T47D (cell line): ENCODE measurements around the gene FAF1.
"Not testable (repeated sequence)": the region's sequence is repeated elsewhere in the genome, so short reads cannot be mapped to it uniquely, and the experiment has no call there.

Experiments used
- DNase-seq, 2 experiments: peaks; one replicate each; pipeline versions ENCODE4 v3.0.0 to v3.0.0-alpha.2; 2011 to 2012; ENCODE audit warnings: low read depth in 1 of 2, low spot score in 1 of 2
- JUND ChIP-seq: IDR thresholded peaks from 2 replicates; pipeline ENCODE4 v1.6.1; 2012; ENCODE audit warnings: low read depth
- in situ Hi-C: cut with HindIII; loops from 2 replicates; pipeline ENCODE4 v1.10.0; 2016; ENCODE audit warnings: low sequenced_read_pairs, low pct_unique_long_range_greater_than_20kb

FAF1 gene

GRCh38 chr1:50724626-50725286, 235.3 kb downstream of the FAF1 start:
- no peak for DNase-seq
- in situ Hi-C loops, result no loop called here
- no peak for TF ChIP-seq JUND

GRCh38 chr1:50720457-50721053, 239.5 kb downstream of the FAF1 start:
- TF ChIP-seq JUND, result no peak
- in situ Hi-C loops, result no loop called here

GRCh38 chr1:50719126-50719525, 240.9 kb downstream of the FAF1 start:
- no peak for TF ChIP-seq JUND
- in situ Hi-C loops, result no loop called here
- no peak for DNase-seq

More at GRCh38 chr1:50720457-50721053, 239.5 kb downstream of the FAF1 start:
- DNase-seq, result no peak

- in situ Hi-C loops, result no loop called here
- no peak for TF ChIP-seq JUND
- no peak for DNase-seq
Measured at GRCh38 chr1:50717327-50717726, 242.7 kb downstream of the FAF1 start.

DNA sequence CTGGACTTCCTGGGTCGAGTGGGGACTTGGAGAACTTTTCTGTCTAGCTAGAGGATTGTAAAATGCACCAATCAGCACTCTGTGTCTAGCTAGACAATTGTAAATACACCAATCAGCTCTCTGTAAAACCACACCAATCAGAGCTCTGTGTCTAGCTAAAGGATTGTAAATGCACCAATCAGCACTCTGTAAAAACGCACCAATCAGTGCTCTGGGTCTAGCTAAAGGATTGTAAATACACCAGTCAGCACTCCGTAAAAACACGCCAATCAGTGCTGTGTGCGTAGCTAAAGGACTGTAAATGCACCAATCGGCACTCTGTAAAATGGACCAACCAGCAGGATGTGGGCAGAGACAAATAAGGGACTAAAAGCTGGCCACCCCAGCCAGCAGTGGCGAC, 243.6 kb downstream of the FAF1 start:
- in situ Hi-C loops, result not testable (repeated sequence)

DNA sequence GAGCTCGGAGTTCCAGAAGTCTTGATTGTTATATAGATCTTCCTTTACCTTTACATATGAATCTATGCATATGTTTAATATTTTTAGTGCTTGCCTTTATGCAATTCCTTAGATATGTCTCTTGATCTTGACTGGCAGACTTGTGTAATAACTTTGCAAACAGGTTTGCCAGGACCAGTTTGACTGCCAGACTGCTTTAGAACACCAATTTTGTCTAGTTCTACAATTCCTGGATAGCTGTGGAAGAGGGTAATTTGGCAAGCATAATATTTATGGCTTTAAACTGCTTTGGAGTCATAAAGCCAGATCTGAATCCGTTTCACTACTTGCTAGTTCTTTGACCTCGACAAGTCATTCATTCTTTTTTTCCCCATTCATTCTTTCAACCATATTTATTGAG, 250.0 kb downstream of the FAF1 start:
- no peak for TF ChIP-seq JUND
- in situ Hi-C loops, result no loop called here
- peak in 1 of 2 experiments; percentile 42 for DNase-seq

More for the DNA sequence above, 243.6 kb downstream of the FAF1 start:
- DNase-seq, result not testable (repeated sequence)

- in situ Hi-C loops, result no loop called here
- TF ChIP-seq JUND, result no peak
- DNase-seq, result no peak
Measured at GRCh38 chr1:50707824-50708223, 252.2 kb downstream of the FAF1 start.

DNA sequence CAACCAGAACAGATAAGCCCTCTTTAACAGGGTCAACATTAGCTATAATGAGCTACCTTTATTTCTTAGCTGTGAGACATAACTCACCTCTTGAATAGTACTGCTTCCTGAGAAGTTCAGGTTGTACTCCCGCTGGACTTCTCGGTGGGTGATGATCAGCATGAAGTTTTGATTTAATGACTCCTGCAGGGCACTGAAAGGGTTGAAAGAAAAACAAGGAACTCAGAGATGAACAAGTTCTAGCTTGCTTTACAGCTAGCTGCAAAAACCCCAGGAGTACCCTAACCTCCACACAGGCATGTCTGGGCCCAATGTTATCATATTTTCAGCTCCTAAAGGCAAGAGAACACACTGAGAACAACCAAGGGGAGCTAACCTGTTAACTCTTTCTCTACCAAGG, 254.4 kb downstream of the FAF1 start:
- DNase-seq, result peak in 1 of 2 experiments; percentile 1
- in situ Hi-C loops, result no loop called here
- no peak for TF ChIP-seq JUND

DNA sequence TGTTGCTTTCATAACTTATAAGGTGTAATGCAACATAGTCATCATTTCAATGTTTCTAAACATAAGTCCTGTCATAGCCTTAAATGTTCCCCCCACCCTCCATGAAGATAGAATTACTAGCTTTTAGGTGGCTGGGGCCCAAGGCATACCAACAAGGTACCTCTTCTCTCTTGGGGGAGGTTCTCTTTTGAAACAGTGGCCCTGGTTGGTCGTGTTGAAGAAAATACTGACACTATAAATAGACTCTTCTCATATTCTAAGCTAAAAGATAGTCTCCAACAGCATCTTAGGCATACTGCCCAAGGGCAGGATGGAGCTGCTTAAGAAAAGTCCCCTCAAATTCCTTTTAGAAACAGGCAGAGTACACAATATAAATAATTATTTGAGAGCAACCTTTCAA, 255.0 kb downstream of the FAF1 start:
- in situ Hi-C loops, result no loop called here
- no peak for DNase-seq

GRCh38 chr1:50704126-50704525, 255.9 kb downstream of the FAF1 start:
- DNase-seq, result peak in 1 of 2 experiments; percentile 39
- no peak for TF ChIP-seq JUND
- in situ Hi-C loops, result no loop called here

More for the DNA sequence above, 255.0 kb downstream of the FAF1 start:
- TF ChIP-seq JUND, result no peak

GRCh38 chr1:50703240-50703639, 256.8 kb downstream of the FAF1 start:
- DNase-seq, result no peak
- in situ Hi-C loops, result no loop called here

GRCh38 chr1:50702395-50702794, 257.7 kb downstream of the FAF1 start:
- TF ChIP-seq JUND, result no peak
- no peak for DNase-seq
- in situ Hi-C loops, result no loop called here

More at GRCh38 chr1:50703240-50703639, 256.8 kb downstream of the FAF1 start:
- TF ChIP-seq JUND, result no peak

DNA sequence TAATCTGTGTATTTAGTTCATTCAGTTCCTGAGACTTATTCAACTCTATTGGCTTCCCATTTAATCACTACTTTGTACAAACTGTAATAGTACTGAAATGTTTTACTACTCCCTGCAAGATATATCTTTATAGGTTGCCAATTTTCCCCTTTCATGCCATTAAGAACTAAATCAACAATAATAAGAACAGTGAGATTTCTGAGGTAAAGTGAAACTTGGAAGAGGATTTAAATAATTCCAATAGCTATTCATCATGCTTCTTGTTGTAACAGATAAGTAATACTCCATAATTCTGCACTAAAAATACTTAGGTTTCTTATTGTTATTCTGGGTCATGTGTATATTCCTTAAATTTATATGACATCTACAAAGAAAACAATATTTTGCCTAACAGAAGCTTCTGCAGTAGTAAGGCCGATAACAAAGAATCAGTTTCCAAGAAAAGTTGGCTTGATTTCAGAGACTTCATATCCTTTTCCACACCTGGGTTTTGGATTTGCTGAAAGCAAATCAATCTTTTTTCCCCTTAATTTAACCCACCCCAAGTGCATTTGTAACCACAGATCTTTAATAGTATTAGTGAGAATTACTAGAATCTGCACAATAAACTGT, 258.3 kb downstream of the FAF1 start:
- in situ Hi-C loops, result no loop called here
- no peak for TF ChIP-seq JUND

DNA sequence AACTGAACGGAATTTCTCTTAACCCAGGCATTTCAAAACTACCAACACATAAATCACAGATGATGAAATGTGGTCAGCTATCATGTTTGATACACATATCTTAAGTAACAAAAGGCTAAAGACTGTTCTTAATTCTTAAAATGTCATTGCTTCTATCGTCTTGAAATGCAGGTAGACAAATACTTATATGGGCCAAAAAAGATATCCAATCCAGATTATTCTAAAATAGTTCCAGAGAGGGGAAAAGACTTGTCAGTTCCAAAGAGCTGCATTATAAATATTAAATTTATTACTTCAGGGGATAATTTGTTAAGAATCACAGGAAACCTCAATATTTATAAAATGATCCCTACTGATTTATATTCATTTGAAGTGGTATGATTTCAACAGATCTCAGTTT, 259.4 kb downstream of the FAF1 start:
- in situ Hi-C loops, result no loop called here
- TF ChIP-seq JUND, result no peak
- no peak for DNase-seq

More for the DNA sequence above, 258.3 kb downstream of the FAF1 start:
- no peak for DNase-seq
